Limb (tissue), 2 donors: ENCODE data around the gene MRPS5.

Experiments
- DNase-seq, 2 donors: peaks; one replicate each; pipeline ENCODE4 v3.0.0-alpha.2; 2016; ENCODE audit errors: extremely low spot score in 2 of 2

The MRPS5 gene

GRCh38 chr2:95061119-95061512 lies 60.5 kb downstream of the MRPS5 start:
- DNase-seq = no peak

GRCh38 chr2:95060446-95061118 lies 61.0 kb downstream of the MRPS5 start:
- DNase-seq = peak in 1 of 2 donors; percentile 12

- peak in 1 of 2 donors; percentile 18 for DNase-seq
These were observed 61.8 kb downstream of the MRPS5 start for GRCh38 chr2:95059656-95060370.

- peak in 1 of 2 donors; percentile 27 for DNase-seq
These were observed 62.5 kb downstream of the MRPS5 start for GRCh38 chr2:95058989-95059641.

GRCh38 chr2:95058466-95058988 lies 63.1 kb downstream of the MRPS5 start:
- DNase-seq = peak in 1 of 2 donors; percentile 24

- DNase-seq = peak in 1 of 2 donors; percentile 41
These were observed 63.9 kb downstream of the MRPS5 start for GRCh38 chr2:95057535-95058370.

- DNase-seq = peak in 1 of 2 donors; percentile 26
These were observed 64.8 kb downstream of the MRPS5 start for GRCh38 chr2:95056461-95057459.

- no peak for DNase-seq
These were observed 65.6 kb downstream of the MRPS5 start for GRCh38 chr2:95056044-95056443.

GRCh38 chr2:95055262-95055661 lies 66.3 kb downstream of the MRPS5 start:
- no peak for DNase-seq

GRCh38 chr2:95054016-95054415 lies 67.6 kb downstream of the MRPS5 start:
- no peak for DNase-seq

GRCh38 chr2:95053543-95053942 lies 68.1 kb downstream of the MRPS5 start:
- DNase-seq = no peak

GRCh38 chr2:95052804-95053479 lies 68.7 kb downstream of the MRPS5 start:
- no peak for DNase-seq

- DNase-seq = no peak
These were observed 69.3 kb downstream of the MRPS5 start for GRCh38 chr2:95052307-95052706.

GRCh38 chr2:95051626-95052025 lies 70.0 kb downstream of the MRPS5 start:
- no peak for DNase-seq

- peak in 1 of 2 donors; percentile 23 for DNase-seq
These were observed 71.0 kb downstream of the MRPS5 start for GRCh38 chr2:95050385-95051300.

- DNase-seq = no peak
These were observed 71.6 kb downstream of the MRPS5 start for GRCh38 chr2:95049961-95050360.

- DNase-seq = peak in 1 of 2 donors; percentile 10
These were observed 72.0 kb downstream of the MRPS5 start for GRCh38 chr2:95049683-95049955.

- DNase-seq = peak in 1 of 2 donors; percentile 8
These were observed 72.6 kb downstream of the MRPS5 start for GRCh38 chr2:95048825-95049682.
